H1 (cell line): ENCODE data around the gene POLR2L. TPM values are rescaled to one million over a fixed set of nuclear protein-coding genes. Genes with fewer than 3 reads are reported as not detected.

Experiments used
- CTCF ChIA-PET: fragments of 300-600 bp; sonication (Branson Sonifier 250); formaldehyde crosslinking; loops from one replicate; lab custom pipeline; 2021; ENCODE audit not compliant: partially characterized antibody; lab: Charles Lee
- POLR2A ChIA-PET: fragments of 300-600 bp; sonication (Branson Sonifier 250); formaldehyde crosslinking; loops from one replicate; lab custom pipeline; 2021; ENCODE audit warnings: inconsistent platforms; ENCODE audit not compliant: partially characterized antibody; lab: Charles Lee
- DNase-seq, 2 experiments: peaks; one replicate each; pipeline versions ENCODE4 v3.0.0 to v3.0.0-alpha.2; 2010 to 2022; ENCODE audit warnings: low spot score in 2 of 2, low read depth in 1 of 2, mixed read lengths in 1 of 2
- FAIRE-seq: peaks from 2 replicates; lab custom pipeline; 2011; peaks lifted over from hg19 to GRCh38; lab: Jason Lieb, UNC
- H2AFZ ChIP-seq: 2 replicates; pipeline ENCODE4 v1.8.1; 2012; ENCODE audit warnings: low read length, inconsistent platforms
- H2AK5ac ChIP-seq: 2 replicates; pipeline ENCODE4 v1.6.1; 2013; ENCODE audit warnings: low read depth, low read length
- H2BK120ac ChIP-seq: replicated peaks from 2 replicates; pipeline ENCODE3; 2013; ENCODE audit warnings: low read depth, low read length, inconsistent platforms
- H2BK12ac ChIP-seq: 2 replicates; pipeline ENCODE4 v1.6.1; 2013; ENCODE audit warnings: low read depth, low read length
- H2BK15ac ChIP-seq: 2 replicates; pipeline ENCODE4 v1.6.1; 2013; ENCODE audit warnings: low read length
- H2BK20ac ChIP-seq: 2 replicates; pipeline ENCODE4 v1.6.1; 2013; ENCODE audit warnings: low read length
- H2BK5ac ChIP-seq: 2 replicates; pipeline ENCODE4 v1.6.1; 2013; ENCODE audit warnings: low read depth, low read length
- H3K14ac ChIP-seq: 2 replicates; pipeline ENCODE4 v1.6.1; 2013; ENCODE audit warnings: inconsistent platforms; ENCODE audit not compliant: insufficient read length
- H3K18ac ChIP-seq: 2 replicates; pipeline ENCODE4 v1.6.1; 2013; ENCODE audit warnings: low read length; ENCODE audit errors: extremely low read depth
- H3K23ac ChIP-seq: 2 replicates; pipeline ENCODE4 v1.6.1; 2013; ENCODE audit warnings: inconsistent platforms; ENCODE audit not compliant: insufficient read length
- H3K23me2 ChIP-seq: 2 replicates; pipeline ENCODE4 v1.6.1; 2013; ENCODE audit warnings: low read depth, low read length
- H3K27ac ChIP-seq: 2 replicates; pipeline ENCODE4 v1.6.1; 2011; ENCODE audit warnings: low read depth, low read length, inconsistent platforms
- H3K27me3 ChIP-seq, 4 experiments: replicated peaks in 1 of 4; 1 replicate in 1 of 4; 2 replicates in 3 of 4; pipeline versions ENCODE4 v1.6.1 to v1.8.1; 2011 to 2013; ENCODE audit warnings: low read length in 3 of 4, mild to moderate bottlenecking in 3 of 4, inconsistent platforms in 2 of 4, mixed read lengths in 2 of 4, moderate library complexity in 1 of 4; ENCODE audit not compliant: control insufficient read depth in 3 of 4, insufficient read depth in 3 of 4; ENCODE audit errors: extremely low read depth in 1 of 4
- H3K36me3 ChIP-seq, 4 experiments: 2 replicates each; pipeline versions ENCODE4 v1.6.1 to v1.8.1; 2011 to 2013; ENCODE audit warnings: mild to moderate bottlenecking in 4 of 4, low read length in 3 of 4, moderate library complexity in 2 of 4, control low read depth in 1 of 4, inconsistent platforms in 1 of 4; ENCODE audit not compliant: insufficient read depth in 4 of 4, control insufficient read depth in 2 of 4
- H3K4ac ChIP-seq: replicated peaks from 2 replicates; pipeline ENCODE3; 2013; ENCODE audit warnings: low read length, low read depth, mixed read lengths, inconsistent platforms; ENCODE audit not compliant: insufficient read length
- H3K4me1 ChIP-seq, 4 experiments: replicated peaks in 1 of 4; 1 replicate in 1 of 4; 2 replicates in 3 of 4; pipeline versions ENCODE4 v1.6.1 to v1.8.1; 2011 to 2013; ENCODE audit warnings: low read length in 3 of 4, inconsistent platforms in 2 of 4, mixed read lengths in 1 of 4; ENCODE audit not compliant: insufficient read depth in 4 of 4, control insufficient read depth in 3 of 4
- H3K4me2 ChIP-seq, 2 experiments: 2 replicates each; pipeline versions ENCODE4 v1.6.1 to v1.8.1; 2011 to 2013; ENCODE audit warnings: low read depth in 2 of 2, low read length in 2 of 2, control low read depth in 1 of 2, inconsistent platforms in 1 of 2, mild to moderate bottlenecking in 1 of 2; ENCODE audit not compliant: insufficient read depth in 1 of 2
- H3K4me3 ChIP-seq, 4 experiments: fragments of 200-600, 300-600 bp in 1 of 4; sonication (generic), shearing (Covaris generic), sonication (Bioruptor Twin) in 1 of 4; 2 replicates each; pipeline versions ENCODE4 v1.5.1 to v1.8.1; 2011 to 2016; ENCODE audit warnings: low read length in 4 of 4, low read depth in 3 of 4, control low read depth in 2 of 4, inconsistent platforms in 2 of 4, mild to moderate bottlenecking in 2 of 4, mixed read lengths in 1 of 4, moderate library complexity in 1 of 4; ENCODE audit not compliant: insufficient read depth in 2 of 4; ENCODE audit errors: extremely low read depth in 1 of 4
- H3K56ac ChIP-seq: replicated peaks from 2 replicates; pipeline ENCODE3; 2013; ENCODE audit warnings: low read depth, mild to moderate bottlenecking, mixed read lengths, low read length, inconsistent platforms; ENCODE audit not compliant: insufficient read length
- H3K79me1 ChIP-seq: 2 replicates; pipeline ENCODE4 v1.6.1; 2013; ENCODE audit warnings: low read depth, low read length, control low read depth
- H3K79me2 ChIP-seq, 2 experiments: 2 replicates each; pipeline versions ENCODE4 v1.6.1 to v1.8.1; 2012 to 2013; ENCODE audit warnings: low read length in 2 of 2, mild to moderate bottlenecking in 2 of 2, inconsistent platforms in 1 of 2; ENCODE audit not compliant: insufficient read depth in 2 of 2, control insufficient read depth in 1 of 2
- H3K9ac ChIP-seq, 4 experiments: replicated peaks in 1 of 4; 1 replicate in 1 of 4; 2 replicates in 3 of 4; pipeline versions ENCODE4 v1.6.1 to v1.8.1; 2011 to 2013; ENCODE audit warnings: low read depth in 3 of 4, low read length in 3 of 4, control low read depth in 2 of 4, mild to moderate bottlenecking in 2 of 4, moderate library complexity in 2 of 4, inconsistent platforms in 1 of 4; ENCODE audit errors: extremely low read depth in 1 of 4
- H3K9me3 ChIP-seq, 2 experiments: 2 replicates each; pipeline versions ENCODE4 v1.6.1 to v1.8.1; 2012 to 2013; ENCODE audit warnings: mild to moderate bottlenecking in 2 of 2, moderate library complexity in 2 of 2, control low read depth in 1 of 2, inconsistent platforms in 1 of 2, low read depth in 1 of 2, low read length in 1 of 2, mixed read lengths in 1 of 2; ENCODE audit not compliant: insufficient read depth in 2 of 2
- H4K20me1 ChIP-seq, 2 experiments: replicated peaks in 1 of 2; 2 replicates each; pipeline versions ENCODE3 to v1.8.1; 2011 to 2013; ENCODE audit warnings: inconsistent platforms in 2 of 2, low read length in 2 of 2, mild to moderate bottlenecking in 1 of 2; ENCODE audit not compliant: insufficient read depth in 2 of 2, control insufficient read depth in 1 of 2
- H4K5ac ChIP-seq: 2 replicates; pipeline ENCODE4 v1.6.1; 2013; ENCODE audit warnings: low read length, low read depth, mixed read lengths, inconsistent platforms; ENCODE audit not compliant: insufficient read length
- H4K8ac ChIP-seq: 2 replicates; pipeline ENCODE4 v1.8.0; 2013; ENCODE audit warnings: mild to moderate bottlenecking, moderate library complexity, low read length, inconsistent platforms; ENCODE audit not compliant: insufficient read depth; ENCODE audit errors: extremely low read depth
- H4K91ac ChIP-seq: replicated peaks from 2 replicates; pipeline ENCODE3; 2013; ENCODE audit warnings: low read length, mixed read lengths, inconsistent platforms; ENCODE audit not compliant: insufficient read length
- CBX8 ChIP-seq: fragments of 300-800, 300-1000 bp; sonication (generic); IDR thresholded peaks from 2 replicates; pipeline ENCODE4 v1.7.1; 2016; ENCODE audit warnings: low read depth, low read length, borderline replicate concordance
- CREB1 ChIP-seq: IDR thresholded peaks from 2 replicates; pipeline ENCODE4 v1.6.1; 2012; ENCODE audit warnings: inconsistent platforms
- EGR1 ChIP-seq: IDR thresholded peaks from 2 replicates; pipeline ENCODE4 v1.6.1; 2011; ENCODE audit warnings: low read depth, low read length, borderline replicate concordance
- WGBS, 2 experiments: shearing (Covaris generic) in 1 of 2; methylation state at CpG; one replicate each; pipeline versions ENCODE4 v1.1.6 to v1.1.7; 2013 to 2015; ENCODE audit warnings: low lambda C conversion rate in 2 of 2, mixed read lengths in 2 of 2, inconsistent platforms in 1 of 2, low coverage in 1 of 2, missing lambda C conversion rate in 1 of 2; ENCODE audit not compliant: insufficient replicate concordance in 2 of 2, insufficient coverage in 1 of 2, insufficient read length in 1 of 2; ENCODE audit errors: extremely low coverage in 1 of 2, missing lambda C conversion rate in 1 of 2; 5-methylcytosine and 5-hydroxymethylcytosine counted together
- polyA plus RNA-seq, 7 experiments: library from polyadenylated mRNA; depleted of rRNA in 3 of 7; stranded (reverse) in 5 of 7; unstranded in 2 of 7; fragments of >200 nt in 5 of 7; fragments of 200-250 nt in 2 of 7; gene quantifications; 1 replicate in 5 of 7; 2 replicates in 1 of 7; 4 replicates in 1 of 7; pipeline versions ENCODE4 v1.2.1 to v1.2.3, GENCODE V29; 2011 to 2013; ENCODE audit warnings: missing spikeins in 2 of 7, mixed read lengths in 2 of 7
- total RNA-seq: library from RNA; stranded (reverse); fragmentation: NEBNext Ultra II Directional; extraction: Animal tissue kit (Norgen Biotek cat#: 25700); gene quantifications from 2 replicates; pipeline ENCODE4 v1.2.1, GENCODE V29; 2021
- TF ChIP-seq, protein P1 (sequence below), 3 experiments: IDR thresholded peaks; 1 replicate in 2 of 3; 2 replicates in 1 of 3; pipeline versions ENCODE4 v1.5.1 to v1.6.1; 2011; ENCODE audit warnings: low read length in 3 of 3, mild to moderate bottlenecking in 3 of 3, inconsistent platforms in 2 of 3, low read depth in 1 of 3, moderate library complexity in 1 of 3; ENCODE audit not compliant: insufficient read depth in 1 of 3; ENCODE audit errors: control extremely low read depth in 1 of 3

POLR2L gene
- total and polyA plus RNA-seq, 2 of the 8 experiments (the other 6 are each of a cell fraction or from before 2014, with no cell fraction given): 140 to 151 TPM

GRCh38 chr11:843086-843734 lies 881 bp upstream of the POLR2L start:
- Histone ChIP-seq H4K8ac (no peak overlapping the region), H3K56ac (peak overlapping the region; percentile 32)
- CTCF ChIA-PET: interaction anchor here (0.6 to 6.7 kb wide), 13 partner anchors 11 to 1422 kb away, joined by 3 to 74 read pairs (median 4); partner anchors contain the start of genes CD151 and PNPLA2

More at GRCh38 chr11:843086-843734, 881 bp upstream of the POLR2L start:
- H2BK12ac ChIP-seq: peak overlapping the region; percentile 92; the same call in 1 of the 2 replicates
- no peak for DNase-seq
- FAIRE-seq: no peak
- no peak overlapping the region for H2BK120ac ChIP-seq
- TF ChIP-seq, protein P1, sequence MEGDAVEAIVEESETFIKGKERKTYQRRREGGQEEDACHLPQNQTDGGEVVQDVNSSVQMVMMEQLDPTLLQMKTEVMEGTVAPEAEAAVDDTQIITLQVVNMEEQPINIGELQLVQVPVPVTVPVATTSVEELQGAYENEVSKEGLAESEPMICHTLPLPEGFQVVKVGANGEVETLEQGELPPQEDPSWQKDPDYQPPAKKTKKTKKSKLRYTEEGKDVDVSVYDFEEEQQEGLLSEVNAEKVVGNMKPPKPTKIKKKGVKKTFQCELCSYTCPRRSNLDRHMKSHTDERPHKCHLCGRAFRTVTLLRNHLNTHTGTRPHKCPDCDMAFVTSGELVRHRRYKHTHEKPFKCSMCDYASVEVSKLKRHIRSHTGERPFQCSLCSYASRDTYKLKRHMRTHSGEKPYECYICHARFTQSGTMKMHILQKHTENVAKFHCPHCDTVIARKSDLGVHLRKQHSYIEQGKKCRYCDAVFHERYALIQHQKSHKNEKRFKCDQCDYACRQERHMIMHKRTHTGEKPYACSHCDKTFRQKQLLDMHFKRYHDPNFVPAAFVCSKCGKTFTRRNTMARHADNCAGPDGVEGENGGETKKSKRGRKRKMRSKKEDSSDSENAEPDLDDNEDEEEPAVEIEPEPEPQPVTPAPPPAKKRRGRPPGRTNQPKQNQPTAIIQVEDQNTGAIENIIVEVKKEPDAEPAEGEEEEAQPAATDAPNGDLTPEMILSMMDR (IDR thresholded peaks at IDR 0.05; ENCODE audit: control extremely low read depth in 1 of 3, insufficient read depth in 1 of 3, low read depth in 1 of 3, low read length in 3 of 3): peak in 1 of 3 experiments; percentile 0; a peak in 1 of 4 replicates
- TF ChIP-seq CBX8 (no peak), EGR1 (no peak), CREB1 (0 out of 2 replicates have a peak, but pooled peaks have one; percentile 18)
- no peak overlapping the region; the same call in 1 of the 2 replicates for H3K27ac ChIP-seq
- H3K4me2 ChIP-seq: peak overlapping the region; percentile 87
- H2BK15ac ChIP-seq: no peak overlapping the region
- no peaks in the 10 kb centered on the region for H3K9me3 ChIP-seq
- H2AFZ ChIP-seq: no peak overlapping the region
- peaks cover 0 to 38% (median 24%) of the 10 kb centered on the region in 4 experiments; a peak in 6 of 7 replicates for H3K4me1 ChIP-seq
- H3K23ac ChIP-seq: no peak overlapping the region
- peaks cover 0 to 27% of the 10 kb centered on the region in 2 experiments; a peak in 2 of 4 replicates for H3K79me2 ChIP-seq
- H3K27me3 ChIP-seq: no peaks in the 10 kb centered on the region; a peak in 2 of 7 replicates
- H3K14ac ChIP-seq: no peak overlapping the region
- peaks cover 7 to 31% of the 10 kb centered on the region in 2 experiments for H4K20me1 ChIP-seq
- H3K9ac ChIP-seq: peak overlapping the region; percentile 42 to 83 (median 52); a peak in 6 of 7 replicates
- H3K23me2 ChIP-seq: peaks cover 21% of the 10 kb centered on the region; the same call in 1 of the 2 replicates
- peaks cover 10 to 20% (median 18%) of the 10 kb centered on the region in 4 experiments; a peak in 7 of 8 replicates for H3K36me3 ChIP-seq
- 3% methylated on average over 34 of the region's 53 CpGs; no CpG with 5 or more reads in 1 of the 2 experiments for WGBS, 2 experiments
- H3K4ac ChIP-seq: no peak overlapping the region
- peak overlapping the region; percentile 92; the same call in 1 of the 2 replicates for H2BK5ac ChIP-seq
- H3K4me3 ChIP-seq: peak overlapping the region; percentile 71 to 96 (median 74)
- H4K5ac ChIP-seq: no peak overlapping the region
- no peak overlapping the region for H2BK20ac ChIP-seq
- peaks cover 9% of the 10 kb centered on the region; the same call in 1 of the 2 replicates for H3K79me1 ChIP-seq
- no peak overlapping the region for H4K91ac ChIP-seq
- peak overlapping the region; percentile 39; the same call in 1 of the 2 replicates for H2AK5ac ChIP-seq
- H3K18ac ChIP-seq: peak overlapping the region; percentile 90
- POLR2A ChIA-PET: interaction anchor here (0.6 to 40.4 kb wide), 18 partner anchors 14 to 480 kb away, joined by 3 to 1917 read pairs (median 4); partner anchors contain the start of genes CD151, CEND1, CHID1 and CRACR2B
